GM20000 (cell line): Measurements from ENCODE around the gene ANKZF1.

Experiments
- DNase-seq: peaks from one replicate; pipeline ENCODE4 v3.0.0; 2012; ENCODE audit warnings: low spot score
- TF ChIP-seq, protein P1 (sequence below): IDR thresholded peaks from 2 replicates; pipeline ENCODE4 v1.5.1; 2012; ENCODE audit warnings: mild to moderate bottlenecking, control low read depth; ENCODE audit errors: extremely low read depth, missing control alignments

ANKZF1 gene

DNA sequence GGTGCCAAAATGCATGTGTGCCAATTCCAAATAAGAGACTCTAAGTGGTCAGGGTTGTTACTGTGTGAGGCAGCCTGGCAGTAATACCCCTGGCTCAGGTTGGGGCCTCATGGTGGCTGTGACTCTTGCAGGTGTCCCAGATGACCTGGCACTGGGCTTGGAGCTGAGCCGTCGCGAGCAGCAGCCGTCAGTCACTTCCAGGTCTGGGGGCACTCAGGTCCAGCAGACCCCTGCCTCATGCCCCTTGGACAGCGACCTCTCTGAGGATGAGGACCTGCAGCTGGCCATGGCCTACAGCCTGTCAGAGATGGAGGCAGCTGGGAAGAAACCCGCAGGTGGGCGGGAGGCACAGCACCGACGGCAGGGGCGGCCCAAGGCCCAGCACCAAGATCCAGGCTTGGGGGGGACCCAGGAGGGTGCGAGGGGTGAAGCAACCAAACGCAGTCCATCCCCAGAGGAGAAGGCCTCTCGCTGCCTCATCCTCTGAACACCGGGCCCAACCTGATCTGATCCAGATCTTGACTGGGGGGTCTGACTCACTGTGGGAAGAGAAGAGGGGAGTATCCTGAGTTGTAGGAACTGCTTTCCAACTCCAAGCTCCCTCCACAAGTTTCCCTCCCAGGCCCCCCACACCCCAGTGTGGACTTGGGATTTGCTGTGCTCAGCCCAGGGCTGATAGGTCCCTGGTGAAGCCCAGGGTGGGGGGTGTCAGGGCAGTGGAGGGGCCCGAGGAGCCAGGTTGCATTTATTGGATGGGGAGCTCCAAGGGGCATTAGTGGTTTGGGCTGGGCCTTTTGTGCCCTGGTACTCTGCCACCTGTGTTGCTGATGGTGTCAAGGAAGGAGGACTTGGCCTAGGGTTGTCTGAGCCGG, 55.1 kb downstream of the ANKZF1 start:
- DNase-seq, result no peak
- TF ChIP-seq, protein P1, sequence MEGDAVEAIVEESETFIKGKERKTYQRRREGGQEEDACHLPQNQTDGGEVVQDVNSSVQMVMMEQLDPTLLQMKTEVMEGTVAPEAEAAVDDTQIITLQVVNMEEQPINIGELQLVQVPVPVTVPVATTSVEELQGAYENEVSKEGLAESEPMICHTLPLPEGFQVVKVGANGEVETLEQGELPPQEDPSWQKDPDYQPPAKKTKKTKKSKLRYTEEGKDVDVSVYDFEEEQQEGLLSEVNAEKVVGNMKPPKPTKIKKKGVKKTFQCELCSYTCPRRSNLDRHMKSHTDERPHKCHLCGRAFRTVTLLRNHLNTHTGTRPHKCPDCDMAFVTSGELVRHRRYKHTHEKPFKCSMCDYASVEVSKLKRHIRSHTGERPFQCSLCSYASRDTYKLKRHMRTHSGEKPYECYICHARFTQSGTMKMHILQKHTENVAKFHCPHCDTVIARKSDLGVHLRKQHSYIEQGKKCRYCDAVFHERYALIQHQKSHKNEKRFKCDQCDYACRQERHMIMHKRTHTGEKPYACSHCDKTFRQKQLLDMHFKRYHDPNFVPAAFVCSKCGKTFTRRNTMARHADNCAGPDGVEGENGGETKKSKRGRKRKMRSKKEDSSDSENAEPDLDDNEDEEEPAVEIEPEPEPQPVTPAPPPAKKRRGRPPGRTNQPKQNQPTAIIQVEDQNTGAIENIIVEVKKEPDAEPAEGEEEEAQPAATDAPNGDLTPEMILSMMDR, result no peak

DNA sequence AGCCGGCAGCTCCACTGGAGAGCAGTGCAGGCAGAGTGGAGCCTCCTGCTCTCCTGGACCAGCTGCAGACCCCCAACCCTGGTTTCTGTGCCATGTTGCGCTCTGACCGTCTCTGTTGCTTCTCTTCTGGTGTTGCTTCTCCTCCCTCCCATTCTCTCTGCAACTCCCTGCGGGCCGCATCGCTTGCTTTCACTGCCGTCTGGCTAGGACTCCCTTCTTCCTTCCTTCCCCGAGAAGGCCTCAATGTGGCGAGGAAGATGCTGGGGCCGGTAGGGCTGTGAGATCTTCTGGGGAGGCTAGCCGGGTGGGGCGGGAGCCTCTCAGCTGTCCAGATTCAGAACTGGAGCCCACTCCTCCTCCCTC, 55.7 kb downstream of the ANKZF1 start:
- no peak for DNase-seq

DNA sequence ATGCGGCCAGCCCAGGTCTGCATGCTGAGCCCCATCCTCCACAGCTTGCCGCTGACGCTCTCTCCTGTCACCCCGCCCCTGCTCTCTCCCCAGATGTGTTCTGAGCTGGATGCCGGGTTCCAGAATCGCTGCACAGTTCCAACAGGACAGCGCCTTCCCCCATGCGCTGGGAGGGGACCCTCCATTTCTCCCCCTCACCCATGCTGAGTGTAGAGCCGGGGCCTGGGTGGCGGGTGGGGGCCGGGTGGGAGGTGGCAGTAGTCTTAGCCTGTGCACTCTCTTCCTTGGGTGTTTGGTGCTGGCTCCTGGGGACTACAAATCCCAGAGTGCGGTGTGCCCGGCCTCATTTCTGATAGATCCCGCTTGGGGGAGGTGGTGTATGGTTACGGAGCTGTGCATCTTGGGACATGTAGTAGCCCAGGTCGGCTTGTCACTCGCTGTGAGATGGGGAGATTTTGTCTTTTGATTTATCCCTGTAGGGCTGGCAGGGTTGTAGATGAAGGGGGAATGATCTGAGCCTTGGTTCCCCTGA, 56.4 kb downstream of the ANKZF1 start:
- no peak for DNase-seq
- TF ChIP-seq, protein P1, result no peak

More for the DNA sequence above, 55.7 kb downstream of the ANKZF1 start:
- TF ChIP-seq, protein P1, result no peak
